H9 (cell line): ENCODE data around the gene CELF1. TPM values are rescaled to one million over a fixed set of nuclear protein-coding genes. Genes with fewer than 3 reads are reported as not detected.
A peak's percentile ranks its signal among the peaks of the same experiment; 100 is the strongest.

ENCODE experiments used
- DNase-seq: peaks from one replicate; pipeline ENCODE4 v3.0.0-alpha.2; 2017
- H2AFZ ChIP-seq: one replicate; pipeline ENCODE4 v1.6.1; 2013; ENCODE audit warnings: mild to moderate bottlenecking, low read length, control low read depth, moderate library complexity
- H2AK5ac ChIP-seq: 2 replicates; pipeline ENCODE4 v1.6.1; 2013; ENCODE audit warnings: low read length, control low read depth, mixed read lengths; ENCODE audit not compliant: insufficient read length
- H2BK120ac ChIP-seq: one replicate; pipeline ENCODE4 v1.6.1; 2013; ENCODE audit warnings: low read depth, mild to moderate bottlenecking, low read length, control low read depth, inconsistent platforms; ENCODE audit not compliant: poor library complexity, severe bottlenecking
- H2BK12ac ChIP-seq: 2 replicates; pipeline ENCODE4 v1.6.1; 2013; ENCODE audit warnings: low read length, control low read depth, mixed read lengths, low read depth; ENCODE audit not compliant: insufficient read length
- H2BK15ac ChIP-seq: 2 replicates; pipeline ENCODE4 v1.6.1; 2013; ENCODE audit warnings: low read depth, low read length, control low read depth
- H2BK20ac ChIP-seq: one replicate; pipeline ENCODE4 v1.6.1; 2013; ENCODE audit warnings: low read depth, mild to moderate bottlenecking, low read length, control low read depth, inconsistent platforms; ENCODE audit not compliant: poor library complexity, severe bottlenecking
- H2BK5ac ChIP-seq: 2 replicates; pipeline ENCODE4 v1.6.1; 2013; ENCODE audit warnings: low read length, control low read depth, mixed read lengths; ENCODE audit not compliant: insufficient read length
- H3K14ac ChIP-seq: 2 replicates; pipeline ENCODE4 v1.6.1; 2013; ENCODE audit warnings: low read length, control low read depth; ENCODE audit not compliant: insufficient read depth
- H3K18ac ChIP-seq: 2 replicates; pipeline ENCODE4 v1.6.1; 2013; ENCODE audit warnings: low read depth, mild to moderate bottlenecking, mixed read lengths, low read length, control low read depth; ENCODE audit not compliant: insufficient read length
- H3K23ac ChIP-seq: 2 replicates; pipeline ENCODE4 v1.6.1; 2013; ENCODE audit warnings: low read length, control low read depth, mixed read lengths, low read depth; ENCODE audit not compliant: insufficient read length
- H3K23me2 ChIP-seq: 2 replicates; pipeline ENCODE4 v1.6.1; 2013; ENCODE audit warnings: low read depth, mild to moderate bottlenecking, mixed read lengths, low read length, control low read depth; ENCODE audit not compliant: insufficient read length, poor library complexity, severe bottlenecking
- H3K27ac ChIP-seq: 2 replicates; pipeline ENCODE4 v1.5.1; 2013; ENCODE audit warnings: low read length, control low read depth, mixed read lengths, low read depth; ENCODE audit not compliant: insufficient read length
- H3K27me3 ChIP-seq: 2 replicates; pipeline ENCODE4 v1.6.1; 2013; ENCODE audit warnings: low read length, control low read depth, inconsistent platforms; ENCODE audit not compliant: insufficient read depth
- H3K4ac ChIP-seq: 2 replicates; pipeline ENCODE4 v1.6.1; 2013; ENCODE audit warnings: low read depth, mild to moderate bottlenecking, control low read depth, inconsistent platforms, low read length, moderate library complexity
- H3K4me1 ChIP-seq: 2 replicates; pipeline ENCODE4 v1.6.1; 2013; ENCODE audit warnings: low read length, control low read depth, inconsistent platforms; ENCODE audit not compliant: insufficient read depth
- H3K4me2 ChIP-seq: 2 replicates; pipeline ENCODE4 v1.6.1; 2013; ENCODE audit warnings: low read length, control low read depth, mixed read lengths; ENCODE audit not compliant: insufficient read length, insufficient read depth
- H3K56ac ChIP-seq: 2 replicates; pipeline ENCODE4 v1.6.1; 2013; ENCODE audit warnings: low read depth, mild to moderate bottlenecking, mixed read lengths, low read length, control low read depth; ENCODE audit not compliant: insufficient read length
- H3K79me1 ChIP-seq: 2 replicates; pipeline ENCODE4 v1.6.1; 2013; ENCODE audit warnings: low read depth, mild to moderate bottlenecking, moderate library complexity, low read length, control low read depth, inconsistent platforms; ENCODE audit not compliant: insufficient read depth, poor library complexity, severe bottlenecking
- H3K79me2 ChIP-seq: 2 replicates; pipeline ENCODE4 v1.6.1; 2013; ENCODE audit warnings: low read length, control low read depth, inconsistent platforms; ENCODE audit not compliant: insufficient read depth
- H3K9ac ChIP-seq: 2 replicates; pipeline ENCODE4 v1.6.1; 2013; ENCODE audit warnings: low read length, control low read depth, mixed read lengths; ENCODE audit not compliant: insufficient read length; ENCODE audit errors: extremely low read depth
- H3K9me3 ChIP-seq: one replicate; pipeline ENCODE4 v1.6.1; 2013; ENCODE audit warnings: low read depth, low read length, inconsistent platforms; ENCODE audit not compliant: control insufficient read depth
- H3T11ph ChIP-seq: one replicate; pipeline ENCODE4 v1.6.1; 2013; ENCODE audit warnings: mild to moderate bottlenecking, low read length, control low read depth, inconsistent platforms
- H4K20me1 ChIP-seq: one replicate; pipeline ENCODE4 v1.6.1; 2013; ENCODE audit not compliant: control insufficient read depth, insufficient read length, insufficient read depth
- H4K5ac ChIP-seq: 2 replicates; pipeline ENCODE4 v1.6.1; 2013; ENCODE audit warnings: low read depth, mild to moderate bottlenecking, mixed read lengths, low read length, control low read depth; ENCODE audit not compliant: insufficient read length
- H4K8ac ChIP-seq: replicated peaks from 2 replicates; pipeline ENCODE4 v1.6.1; 2013; ENCODE audit warnings: low read length, control low read depth, mixed read lengths, low read depth; ENCODE audit not compliant: insufficient read length
- H4K91ac ChIP-seq: 2 replicates; pipeline ENCODE4 v1.6.1; 2013; ENCODE audit warnings: low read depth, mild to moderate bottlenecking, moderate library complexity, mixed read lengths, low read length, control low read depth; ENCODE audit not compliant: insufficient read length
- H3K27ac Mint-ChIP-seq, 3 experiments: 2 replicates in 2 of 3; 3 replicates in 1 of 3; pipeline ENCODE4 v1.8.0; 2020 to 2021; ENCODE audit warnings: mixed read lengths in 3 of 3, mild to moderate bottlenecking in 1 of 3, moderate library complexity in 1 of 3
- H3K27me3 Mint-ChIP-seq: 2 replicates; pipeline ENCODE4 v1.8.0; 2021; ENCODE audit warnings: low read depth, mild to moderate bottlenecking, moderate library complexity, mixed read lengths
- H3K36me3 Mint-ChIP-seq, 3 experiments: 2 replicates in 2 of 3; 3 replicates in 1 of 3; pipeline ENCODE4 v1.8.0; 2020 to 2021; ENCODE audit warnings: low read depth in 3 of 3, mixed read lengths in 3 of 3; ENCODE audit not compliant: insufficient read depth in 1 of 3
- H3K4me1 Mint-ChIP-seq, 2 experiments: 2 replicates each; pipeline ENCODE4 v1.8.0; 2020; ENCODE audit warnings: mixed read lengths in 2 of 2
- H3K4me3 Mint-ChIP-seq, 2 experiments: 2 replicates in 1 of 2; 3 replicates in 1 of 2; pipeline ENCODE4 v1.8.0; 2020 to 2021; ENCODE audit warnings: mild to moderate bottlenecking in 2 of 2, mixed read lengths in 2 of 2, moderate library complexity in 1 of 2
- H3K9me3 Mint-ChIP-seq, 2 experiments: 2 replicates in 1 of 2; 3 replicates in 1 of 2; pipeline ENCODE4 v1.8.0; 2020; ENCODE audit warnings: mild to moderate bottlenecking in 2 of 2, mixed read lengths in 2 of 2, moderate library complexity in 1 of 2
- WGBS: extraction: QIAGEN DNeasy Blood & Tissue Kit; methylation state at CpG from one replicate; pipeline ENCODE4 v1.1.7; 2013; ENCODE audit warnings: missing lambda C conversion rate, low lambda C conversion rate, mixed read lengths; ENCODE audit not compliant: insufficient read length; ENCODE audit errors: extremely low coverage; 5-methylcytosine and 5-hydroxymethylcytosine counted together
- total RNA-seq: library from RNA; stranded (reverse); gene quantifications from 2 replicates; pipeline ENCODE4 v1.2.1, GENCODE V29; 2021
- TF ChIP-seq, protein P1 (sequence below): fragments of 200-600 bp; sonication (generic); conservative IDR thresholded peaks from 3 replicates; pipeline ENCODE4 v1.8.0; 2021; ENCODE audit warnings: antibody characterized with exemption, mild to moderate bottlenecking

CELF1 gene
- total RNA-seq, 1 experiment from 2014 or later: 211 TPM

DNA sequence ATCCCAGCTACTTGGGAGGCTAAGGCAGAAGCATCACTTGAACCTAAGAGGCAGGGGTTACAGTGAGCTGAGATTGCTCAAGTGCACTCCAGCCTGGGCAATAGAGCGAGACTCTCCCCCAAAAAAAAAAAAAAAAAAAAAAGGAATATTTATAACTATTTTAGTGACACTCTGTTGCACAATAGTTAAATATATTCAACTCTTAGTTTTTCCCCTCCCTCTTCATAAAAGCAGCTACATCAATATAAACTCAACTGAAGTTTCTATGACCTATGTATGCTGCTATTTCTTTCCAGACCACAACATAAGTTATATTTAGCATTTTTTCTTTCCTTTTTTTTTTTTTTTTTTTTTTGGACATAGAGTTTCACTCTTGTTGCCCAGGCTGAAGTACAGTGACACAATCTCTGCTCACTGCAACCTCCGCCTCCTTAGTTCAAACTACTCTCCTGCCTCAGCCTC is 19.2 kb downstream of the CELF1 start:
- H3K4me3 Mint-ChIP-seq: no peak overlapping the region

More for the DNA sequence above, 19.2 kb downstream of the CELF1 start:
- H4K5ac ChIP-seq: no peak overlapping the region
- H3K14ac ChIP-seq: no peak overlapping the region
- no peak overlapping the region for H3K56ac ChIP-seq
- DNase-seq: peak; percentile 1
- H3K27ac ChIP-seq: no peak overlapping the region
- no peaks in the 10 kb centered on the region for H4K20me1 ChIP-seq
- no peaks in the 10 kb centered on the region for H3K9me3 Mint-ChIP-seq
- no peak overlapping the region for H3K27ac Mint-ChIP-seq
- H3K27me3 Mint-ChIP-seq: no peaks in the 10 kb centered on the region; the same call in 1 of the 2 replicates
- H2BK5ac ChIP-seq: no peak overlapping the region
- no peaks in the 10 kb centered on the region for H3K79me1 ChIP-seq
- no peak overlapping the region for H2AFZ ChIP-seq
- no peaks in the 10 kb centered on the region; the same call in 1 of the 2 replicates for H3K4me1 ChIP-seq
- no peak overlapping the region for H2BK12ac ChIP-seq
- H3K23ac ChIP-seq: no peak overlapping the region
- no peak overlapping the region for H3K9ac ChIP-seq
- peaks cover 65% of the 10 kb centered on the region; the same call in 1 of the 2 replicates for H3K79me2 ChIP-seq
- no peak overlapping the region for H3K4me2 ChIP-seq
- H3K4me1 Mint-ChIP-seq: peaks cover 15 to 16% of the 10 kb centered on the region in 2 experiments
- H2AK5ac ChIP-seq: no peak overlapping the region
- no peaks in the 10 kb centered on the region for H3K9me3 ChIP-seq
- H3K18ac ChIP-seq: no peak overlapping the region
- H2BK20ac ChIP-seq: no peak overlapping the region
- H3T11ph ChIP-seq: no peak overlapping the region
- no peak overlapping the region for H4K8ac ChIP-seq
- TF ChIP-seq, protein P1, sequence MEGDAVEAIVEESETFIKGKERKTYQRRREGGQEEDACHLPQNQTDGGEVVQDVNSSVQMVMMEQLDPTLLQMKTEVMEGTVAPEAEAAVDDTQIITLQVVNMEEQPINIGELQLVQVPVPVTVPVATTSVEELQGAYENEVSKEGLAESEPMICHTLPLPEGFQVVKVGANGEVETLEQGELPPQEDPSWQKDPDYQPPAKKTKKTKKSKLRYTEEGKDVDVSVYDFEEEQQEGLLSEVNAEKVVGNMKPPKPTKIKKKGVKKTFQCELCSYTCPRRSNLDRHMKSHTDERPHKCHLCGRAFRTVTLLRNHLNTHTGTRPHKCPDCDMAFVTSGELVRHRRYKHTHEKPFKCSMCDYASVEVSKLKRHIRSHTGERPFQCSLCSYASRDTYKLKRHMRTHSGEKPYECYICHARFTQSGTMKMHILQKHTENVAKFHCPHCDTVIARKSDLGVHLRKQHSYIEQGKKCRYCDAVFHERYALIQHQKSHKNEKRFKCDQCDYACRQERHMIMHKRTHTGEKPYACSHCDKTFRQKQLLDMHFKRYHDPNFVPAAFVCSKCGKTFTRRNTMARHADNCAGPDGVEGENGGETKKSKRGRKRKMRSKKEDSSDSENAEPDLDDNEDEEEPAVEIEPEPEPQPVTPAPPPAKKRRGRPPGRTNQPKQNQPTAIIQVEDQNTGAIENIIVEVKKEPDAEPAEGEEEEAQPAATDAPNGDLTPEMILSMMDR: no peak
- H3K23me2 ChIP-seq: no peaks in the 10 kb centered on the region
- no CpG with 5 or more reads among the region's 2 CpGs for WGBS
- no peak overlapping the region for H3K4ac ChIP-seq
- H3K36me3 Mint-ChIP-seq: peaks cover 2 to 19% (median 3%) of the 10 kb centered on the region in 3 experiments; a peak in 6 of 7 replicates
- no peak overlapping the region for H2BK15ac ChIP-seq
- no peaks in the 10 kb centered on the region for H3K27me3 ChIP-seq
- H4K91ac ChIP-seq: no peak overlapping the region
- no peak overlapping the region for H2BK120ac ChIP-seq
